ENCODE data around the gene AMPD3.
A peak's percentile ranks its signal among the peaks of the same experiment; 100 is the strongest.

Gene AMPD3

GRCh38 chr11:10453261-10453660 is 1.8 kb upstream of the AMPD3 start:
- H3K4ac ChIP-seq (ENCODE audit: low read depth, low read length) = no peak overlapping the region
- H3K4me3 ChIP-seq (ENCODE audit: low read length) = no peak overlapping the region
- no peak overlapping the region for H2BK15ac ChIP-seq (replicated peaks; ENCODE audit: low read depth)
- H3K27me3 ChIP-seq (ENCODE audit: insufficient read depth, low read length, poor library complexity) = no peaks in the 10 kb centered on the region
- H4K8ac ChIP-seq (ENCODE audit: low read depth, low read length) = no peak overlapping the region
- no peak overlapping the region for H4K5ac ChIP-seq (ENCODE audit: low read length)
- no peaks in the 10 kb centered on the region for H3K36me3 ChIP-seq (ENCODE audit: control insufficient read depth, insufficient read depth, low read length)
- H3K4me1 ChIP-seq (ENCODE audit: control insufficient read depth, low read depth, low read length) = peaks cover 12% of the 10 kb centered on the region
- no peak overlapping the region for H2BK5ac ChIP-seq (ENCODE audit: low read length)
- H2BK120ac ChIP-seq (ENCODE audit: low read depth, low read length) = no peak overlapping the region
- no peaks in the 10 kb centered on the region for H3K79me1 ChIP-seq (ENCODE audit: low read length)
- H3K18ac ChIP-seq (ENCODE audit: low read length) = no peak overlapping the region
- no peak overlapping the region for H3K56ac ChIP-seq (ENCODE audit: low read length)
- H3K9ac ChIP-seq (ENCODE audit: low read length) = no peak overlapping the region
- no peaks in the 10 kb centered on the region for H3K79me2 ChIP-seq (ENCODE audit: control insufficient read depth, insufficient read depth, low read length)
- no peak overlapping the region for H3K23ac ChIP-seq (ENCODE audit: low read length)
- H2AK5ac ChIP-seq (ENCODE audit: low read length) = no peak overlapping the region
- no CpG with 5 or more reads among the region's 3 CpGs for WGBS (ENCODE audit: extremely low coverage, insufficient coverage, low lambda C conversion rate)
- no peak overlapping the region for H3K27ac ChIP-seq (ENCODE audit: low read depth, low read length)
- no peak overlapping the region for H3K4me2 ChIP-seq (ENCODE audit: low read length)
- no peak for DNase-seq

GRCh38 chr11:10455637-10456487 is 798 bp downstream of the AMPD3 start:
- WGBS (ENCODE audit: extremely low coverage, insufficient coverage, low lambda C conversion rate) = no CpG with 5 or more reads among the region's 18 CpGs
- Histone ChIP-seq H3K23ac (ENCODE audit: low read length) (peak overlapping the region; percentile 51), H3K4me3 (ENCODE audit: low read length) (no peak overlapping the region), H3K79me1 (ENCODE audit: low read length) (no peaks in the 10 kb centered on the region), H3K9ac (ENCODE audit: low read length) (peak overlapping the region; percentile 30), H2BK120ac (ENCODE audit: low read depth, low read length) (no peak overlapping the region), H3K79me2 (ENCODE audit: control insufficient read depth, insufficient read depth, low read length) (no peaks in the 10 kb centered on the region), H2BK5ac (ENCODE audit: low read length) (peak overlapping the region; percentile 77), H2BK15ac (replicated peaks; ENCODE audit: low read depth) (no peak overlapping the region), H3K18ac (ENCODE audit: low read length) (peak overlapping the region; percentile 26), H4K5ac (ENCODE audit: low read length) (peak overlapping the region; percentile 90), H3K27ac (ENCODE audit: low read depth, low read length) (no peak overlapping the region), H3K56ac (ENCODE audit: low read length) (peak overlapping the region; percentile 36), H3K36me3 (ENCODE audit: control insufficient read depth, insufficient read depth, low read length) (no peaks in the 10 kb centered on the region), H3K4me1 (ENCODE audit: control insufficient read depth, low read depth, low read length) (peaks cover 12% of the 10 kb centered on the region), H3K27me3 (ENCODE audit: insufficient read depth, low read length, poor library complexity) (no peaks in the 10 kb centered on the region), H4K8ac (ENCODE audit: low read depth, low read length) (no peak overlapping the region), H2AK5ac (ENCODE audit: low read length) (peak overlapping the region; percentile 27), H3K4me2 (ENCODE audit: low read length) (peak overlapping the region; percentile 5), H3K4ac (ENCODE audit: low read depth, low read length) (peak overlapping the region; percentile 56)
- DNase-seq = peak; percentile 89

- Histone ChIP-seq H3K9ac (ENCODE audit: low read length) (no peak overlapping the region), H3K27ac (ENCODE audit: low read depth, low read length) (no peak overlapping the region), H3K36me3 (ENCODE audit: control insufficient read depth, insufficient read depth, low read length) (no peaks in the 10 kb centered on the region), H2BK120ac (ENCODE audit: low read depth, low read length) (no peak overlapping the region), H3K4me1 (ENCODE audit: control insufficient read depth, low read depth, low read length) (peaks cover 8% of the 10 kb centered on the region), H2BK15ac (replicated peaks; ENCODE audit: low read depth) (no peak overlapping the region), H3K79me2 (ENCODE audit: control insufficient read depth, insufficient read depth, low read length) (no peaks in the 10 kb centered on the region), H2BK5ac (ENCODE audit: low read length) (no peak overlapping the region), H3K56ac (ENCODE audit: low read length) (peak overlapping the region; percentile 36), H3K79me1 (ENCODE audit: low read length) (no peaks in the 10 kb centered on the region), H3K4me2 (ENCODE audit: low read length) (no peak overlapping the region), H4K8ac (ENCODE audit: low read depth, low read length) (no peak overlapping the region), H3K27me3 (ENCODE audit: insufficient read depth, low read length, poor library complexity) (no peaks in the 10 kb centered on the region), H3K23ac (ENCODE audit: low read length) (no peak overlapping the region), H4K5ac (ENCODE audit: low read length) (no peak overlapping the region), H3K18ac (ENCODE audit: low read length) (no peak overlapping the region), H3K4me3 (ENCODE audit: low read length) (no peak overlapping the region), H3K4ac (ENCODE audit: low read depth, low read length) (no peak overlapping the region), H2AK5ac (ENCODE audit: low read length) (no peak overlapping the region)
- WGBS (ENCODE audit: extremely low coverage, insufficient coverage, low lambda C conversion rate) = no CpG with 5 or more reads among the region's 3 CpGs
- peak; percentile 20 for DNase-seq
Measured at GRCh38 chr11:10456519-10456918, 1.5 kb downstream of the AMPD3 start.

- H2AK5ac ChIP-seq (ENCODE audit: low read length) = no peak overlapping the region
- no peak overlapping the region for H3K18ac ChIP-seq (ENCODE audit: low read length)
- H3K27ac ChIP-seq (ENCODE audit: low read depth, low read length) = no peak overlapping the region
- no peak overlapping the region for H3K4ac ChIP-seq (ENCODE audit: low read depth, low read length)
- no peak for DNase-seq
- H3K23ac ChIP-seq (ENCODE audit: low read length) = no peak overlapping the region
- H3K56ac ChIP-seq (ENCODE audit: low read length) = no peak overlapping the region
- no peaks in the 10 kb centered on the region for H3K79me2 ChIP-seq (ENCODE audit: control insufficient read depth, insufficient read depth, low read length)
- no peaks in the 10 kb centered on the region for H3K27me3 ChIP-seq (ENCODE audit: insufficient read depth, low read length, poor library complexity)
- H2BK5ac ChIP-seq (ENCODE audit: low read length) = no peak overlapping the region
- H3K4me3 ChIP-seq (ENCODE audit: low read length) = no peak overlapping the region
- no peak overlapping the region for H3K4me2 ChIP-seq (ENCODE audit: low read length)
- H3K9ac ChIP-seq (ENCODE audit: low read length) = no peak overlapping the region
- no peak overlapping the region for H2BK120ac ChIP-seq (ENCODE audit: low read depth, low read length)
- H3K4me1 ChIP-seq (ENCODE audit: control insufficient read depth, low read depth, low read length) = peaks cover 7% of the 10 kb centered on the region
- H3K79me1 ChIP-seq (ENCODE audit: low read length) = no peaks in the 10 kb centered on the region
- H4K8ac ChIP-seq (ENCODE audit: low read depth, low read length) = no peak overlapping the region
- H2BK15ac ChIP-seq (replicated peaks; ENCODE audit: low read depth) = no peak overlapping the region
- H4K5ac ChIP-seq (ENCODE audit: low read length) = no peak overlapping the region
- H3K36me3 ChIP-seq (ENCODE audit: control insufficient read depth, insufficient read depth, low read length) = no peaks in the 10 kb centered on the region
Measured at GRCh38 chr11:10457901-10458300, 2.8 kb downstream of the AMPD3 start.

DNA sequence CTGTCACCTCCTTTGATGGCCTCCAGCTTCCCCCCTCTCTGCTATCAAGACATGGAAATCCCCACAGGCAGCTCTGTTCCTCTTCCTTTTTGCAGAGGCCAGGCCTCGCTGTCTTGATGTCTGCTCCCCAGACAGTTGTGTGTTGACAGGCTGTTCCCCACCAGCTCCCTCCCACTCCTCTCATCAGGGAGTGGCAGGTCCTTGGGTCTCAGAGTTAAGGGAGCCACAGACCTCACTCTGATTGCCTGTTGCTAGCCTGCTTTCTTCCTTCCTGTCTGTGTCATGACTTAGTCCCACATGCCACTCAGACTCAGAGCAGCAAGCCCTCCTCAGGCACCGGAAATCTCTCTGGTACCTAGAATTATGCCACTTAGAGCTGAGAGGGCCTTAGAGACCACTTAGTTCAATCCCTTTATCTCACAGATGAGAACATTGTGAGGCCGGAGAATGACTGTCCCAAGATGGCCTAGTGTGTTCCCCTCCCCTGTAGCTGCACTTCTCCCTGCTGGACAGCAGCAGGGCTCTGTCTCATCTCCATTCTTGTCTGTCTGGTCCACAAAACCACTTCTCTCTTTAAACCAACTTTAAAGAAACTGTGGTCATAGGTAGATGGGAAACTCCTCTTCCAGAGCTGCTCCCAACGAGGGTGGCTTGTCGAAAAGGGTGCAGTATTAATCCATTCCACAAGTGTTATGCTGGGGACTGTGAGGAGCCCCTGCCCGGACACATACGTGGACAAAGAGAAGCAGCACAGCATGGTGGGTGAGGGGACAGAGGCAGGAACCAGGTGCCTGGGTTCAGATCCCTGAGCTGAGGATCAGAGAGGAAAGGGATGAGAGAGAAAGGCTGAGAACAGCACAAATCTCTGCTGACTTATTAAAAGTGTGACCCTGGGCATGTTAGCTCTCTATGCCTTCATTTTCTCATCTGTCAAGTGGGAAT is 4.2 kb downstream of the AMPD3 start:
- Histone ChIP-seq H3K4me3 (ENCODE audit: low read length) (no peak overlapping the region), H3K36me3 (ENCODE audit: control insufficient read depth, insufficient read depth, low read length) (no peaks in the 10 kb centered on the region), H2AK5ac (ENCODE audit: low read length) (no peak overlapping the region), H2BK5ac (ENCODE audit: low read length) (no peak overlapping the region), H4K8ac (ENCODE audit: low read depth, low read length) (no peak overlapping the region), H3K27ac (ENCODE audit: low read depth, low read length) (no peak overlapping the region), H4K5ac (ENCODE audit: low read length) (no peak overlapping the region), H3K27me3 (ENCODE audit: insufficient read depth, low read length, poor library complexity) (no peaks in the 10 kb centered on the region), H2BK120ac (ENCODE audit: low read depth, low read length) (no peak overlapping the region), H3K4ac (ENCODE audit: low read depth, low read length) (no peak overlapping the region), H3K79me2 (ENCODE audit: control insufficient read depth, insufficient read depth, low read length) (no peaks in the 10 kb centered on the region), H3K23ac (ENCODE audit: low read length) (no peak overlapping the region), H3K56ac (ENCODE audit: low read length) (no peak overlapping the region), H3K4me1 (ENCODE audit: control insufficient read depth, low read depth, low read length) (peaks cover 7% of the 10 kb centered on the region), H2BK15ac (replicated peaks; ENCODE audit: low read depth) (no peak overlapping the region), H3K9ac (ENCODE audit: low read length) (no peak overlapping the region), H3K79me1 (ENCODE audit: low read length) (no peaks in the 10 kb centered on the region), H3K4me2 (ENCODE audit: low read length) (no peak overlapping the region), H3K18ac (ENCODE audit: low read length) (no peak overlapping the region)
- WGBS (ENCODE audit: extremely low coverage, insufficient coverage, low lambda C conversion rate) = no CpG with 5 or more reads among the region's 7 CpGs
- peak; percentile 16 for DNase-seq
